MM.1S (cell line): ENCODE results near the gene NBPF14.
"Not testable (repeated sequence)": the region's sequence is repeated elsewhere in the genome, so short reads cannot be mapped to it uniquely, and the experiment has no call there.

Source experiments
- EZH2 ChIP-seq: fragments of 300-600 bp; sonication (generic); optimal IDR thresholded peaks from 2 replicates; pipeline ENCODE3; 2017; ENCODE audit warnings: low read depth, mild to moderate bottlenecking, antibody characterized with exemption, low read length, mixed read lengths
- TF ChIP-seq, protein P1 (sequence below): fragments of 300-600 bp; sonication (generic); IDR thresholded peaks from 2 replicates; pipeline ENCODE4 v1.5.1; 2016; ENCODE audit warnings: antibody characterized with exemption, low read length, mixed read lengths

DNA sequence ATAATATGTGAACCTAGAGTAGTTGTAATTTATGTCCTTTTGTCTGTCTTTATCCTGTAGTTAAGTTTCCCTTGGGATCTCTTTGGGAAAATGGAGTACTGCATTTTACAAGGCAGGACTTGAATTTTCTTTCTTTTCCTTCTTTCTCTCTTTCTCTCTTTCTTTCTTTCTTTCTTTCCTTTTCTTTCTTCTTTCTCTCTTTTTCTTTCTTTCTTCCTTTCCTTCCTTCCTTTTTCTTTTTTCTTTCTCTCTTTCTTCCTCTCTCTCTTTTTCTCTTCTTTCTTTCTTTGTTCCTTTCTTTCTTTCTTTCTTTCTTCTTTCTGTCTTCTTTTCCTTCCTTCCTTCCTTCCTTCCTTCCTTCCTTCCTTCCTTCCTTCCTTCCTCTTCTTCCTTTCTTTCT, 101.9 kb downstream of the NBPF14 start:
- TF ChIP-seq, protein P1, sequence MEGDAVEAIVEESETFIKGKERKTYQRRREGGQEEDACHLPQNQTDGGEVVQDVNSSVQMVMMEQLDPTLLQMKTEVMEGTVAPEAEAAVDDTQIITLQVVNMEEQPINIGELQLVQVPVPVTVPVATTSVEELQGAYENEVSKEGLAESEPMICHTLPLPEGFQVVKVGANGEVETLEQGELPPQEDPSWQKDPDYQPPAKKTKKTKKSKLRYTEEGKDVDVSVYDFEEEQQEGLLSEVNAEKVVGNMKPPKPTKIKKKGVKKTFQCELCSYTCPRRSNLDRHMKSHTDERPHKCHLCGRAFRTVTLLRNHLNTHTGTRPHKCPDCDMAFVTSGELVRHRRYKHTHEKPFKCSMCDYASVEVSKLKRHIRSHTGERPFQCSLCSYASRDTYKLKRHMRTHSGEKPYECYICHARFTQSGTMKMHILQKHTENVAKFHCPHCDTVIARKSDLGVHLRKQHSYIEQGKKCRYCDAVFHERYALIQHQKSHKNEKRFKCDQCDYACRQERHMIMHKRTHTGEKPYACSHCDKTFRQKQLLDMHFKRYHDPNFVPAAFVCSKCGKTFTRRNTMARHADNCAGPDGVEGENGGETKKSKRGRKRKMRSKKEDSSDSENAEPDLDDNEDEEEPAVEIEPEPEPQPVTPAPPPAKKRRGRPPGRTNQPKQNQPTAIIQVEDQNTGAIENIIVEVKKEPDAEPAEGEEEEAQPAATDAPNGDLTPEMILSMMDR = not testable (repeated sequence)
- not testable (repeated sequence) for TF ChIP-seq EZH2
